Natural killer cell (primary cell): ENCODE results near the gene SNX7. TPM values are rescaled to one million over a fixed set of nuclear protein-coding genes. Genes with fewer than 3 reads are reported as not detected.

Source experiments
- ATAC-seq, 3 donors: fragments of 150-1000 bp in 2 of 3; fragments of 200-7000 bp in 1 of 3; cut with Tn5 transposase; 1 replicate in 1 of 3; 2 replicates in 2 of 3; pipeline ENCODE4 v1.10.0; 2021; ENCODE audit warnings: mild to moderate bottlenecking in 2 of 3, moderate library complexity in 2 of 3
- DNase-seq, 2 donors: peaks; one replicate each; pipeline versions ENCODE4 v3.0.0 to v3.0.0-alpha.2; 2013 to 2021; ENCODE audit warnings: mixed read lengths in 1 of 2
- H3K27ac ChIP-seq: one replicate; pipeline ENCODE4 v1.5.1; 2013; ENCODE audit warnings: mild to moderate bottlenecking, low read length
- H3K27me3 ChIP-seq: one replicate; pipeline ENCODE4 v1.6.1; 2013; ENCODE audit warnings: low read length; ENCODE audit not compliant: control insufficient read depth, insufficient read depth
- H3K36me3 ChIP-seq: one replicate; pipeline ENCODE4 v1.6.1; 2013; ENCODE audit warnings: low read length; ENCODE audit not compliant: control insufficient read depth, insufficient read depth
- H3K4me1 ChIP-seq: one replicate; pipeline ENCODE4 v1.6.1; 2013; ENCODE audit warnings: low read length; ENCODE audit not compliant: control insufficient read depth, insufficient read depth
- H3K4me3 ChIP-seq: one replicate; pipeline ENCODE4 v1.5.1; 2013; ENCODE audit warnings: low read length
- H3K9me3 ChIP-seq: one replicate; pipeline ENCODE4 v1.6.1; 2013; ENCODE audit warnings: low read length; ENCODE audit not compliant: control insufficient read depth, insufficient read depth
- H3K27ac Mint-ChIP-seq, 2 donors: one replicate each; pipeline ENCODE4 v1.8.0; 2022; ENCODE audit warnings: mild to moderate bottlenecking in 2 of 2, mixed read lengths in 2 of 2, moderate library complexity in 1 of 2
- H3K27me3 Mint-ChIP-seq, 2 donors: one replicate each; pipeline ENCODE4 v1.8.0; 2022; ENCODE audit warnings: low read depth in 2 of 2, mixed read lengths in 2 of 2
- H3K36me3 Mint-ChIP-seq: one replicate; pipeline ENCODE4 v1.8.0; 2022; ENCODE audit warnings: mixed read lengths
- H3K4me1 Mint-ChIP-seq, 2 donors: one replicate each; pipeline ENCODE4 v1.8.0; 2022; ENCODE audit warnings: mixed read lengths in 2 of 2
- H3K4me3 Mint-ChIP-seq: one replicate; pipeline ENCODE4 v1.8.0; 2022; ENCODE audit warnings: mild to moderate bottlenecking, moderate library complexity, mixed read lengths
- H3K9me3 Mint-ChIP-seq, 2 donors: one replicate each; pipeline ENCODE4 v1.8.0; 2022; ENCODE audit warnings: mixed read lengths in 2 of 2
- CTCF ChIP-seq: fragments of 200-600 bp; IDR thresholded peaks from one replicate; pipeline ENCODE4 v1.8.0; 2022; ENCODE audit warnings: antibody characterized with exemption
- WGBS: methylation state at CpG from one replicate; pipeline ENCODE4 v1.1.7; 2013; ENCODE audit warnings: missing lambda C conversion rate; ENCODE audit not compliant: insufficient coverage; 5-methylcytosine and 5-hydroxymethylcytosine counted together
- intact Hi-C: fragments of 100-400 bp; cut with micrococcal nuclease; formaldehyde crosslinking; loops from one replicate; pipeline ENCODE4 v1.14.2; 2022
- total RNA-seq, 4 donors: library from RNA; stranded (reverse); fragments of 120-200 nt in 1 of 4; gene quantifications; one replicate each; pipeline versions ENCODE4 v1.2.3 to v1.2.4, GENCODE V29; 2013 to 2022

Gene SNX7
- total RNA-seq, 3 donors from 2014 or later (not counting 1 experiment from before 2014, with no cell fraction given): 0.14 to 0.93 TPM; not detected in 1

- peaks cover 5 to 11% of the 10 kb centered on the region in 2 donors for H3K27me3 Mint-ChIP-seq
- WGBS: 72% methylated on average over 6 of the region's 6 CpGs
- TF ChIP-seq CTCF: no peak
- H3K4me1 ChIP-seq: no peaks in the 10 kb centered on the region
- no peaks in the 10 kb centered on the region for H3K36me3 Mint-ChIP-seq
- no peaks in the 10 kb centered on the region for H3K27me3 ChIP-seq
- no peak overlapping the region for H3K4me3 Mint-ChIP-seq
- peaks cover 0 to 2% of the 10 kb centered on the region in 2 donors for H3K9me3 Mint-ChIP-seq
- H3K4me1 Mint-ChIP-seq: peaks cover 0 to 5% of the 10 kb centered on the region in 2 donors
- intact Hi-C loops: loop anchor here (5.0 to 10.0 kb wide), 2 partner anchors 153 to 916 kb away; no protein-coding TSS in a partner anchor
- ATAC-seq (no peak), DNase-seq (no peak)
- no peak overlapping the region for H3K27ac ChIP-seq
- no peaks in the 10 kb centered on the region for H3K9me3 ChIP-seq
- H3K27ac Mint-ChIP-seq: no peak overlapping the region
- no peaks in the 10 kb centered on the region for H3K36me3 ChIP-seq
- no peak overlapping the region for H3K4me3 ChIP-seq
Measured at GRCh38 chr1:98791498-98791897, 130.0 kb downstream of the SNX7 start.

GRCh38 chr1:98792123-98792522 lies 130.6 kb downstream of the SNX7 start:
- ATAC-seq (no peak), DNase-seq (no peak)
- no peaks in the 10 kb centered on the region for H3K36me3 Mint-ChIP-seq
- peaks cover 0 to 5% of the 10 kb centered on the region in 2 donors for H3K4me1 Mint-ChIP-seq
- no peak overlapping the region for H3K27ac ChIP-seq
- no peaks in the 10 kb centered on the region for H3K4me1 ChIP-seq
- peaks cover 5% of the 10 kb centered on the region in 2 donors for H3K27me3 Mint-ChIP-seq
- WGBS: 63% methylated on average over 1 of the region's 1 CpG
- no peaks in the 10 kb centered on the region for H3K36me3 ChIP-seq
- no peaks in the 10 kb centered on the region for H3K9me3 ChIP-seq
- no peak overlapping the region for H3K4me3 Mint-ChIP-seq
- no peak for TF ChIP-seq CTCF
- intact Hi-C loops: loop anchor here (5.0 to 10.0 kb wide), 2 partner anchors 153 to 915 kb away; no protein-coding TSS in a partner anchor
- no peak overlapping the region for H3K27ac Mint-ChIP-seq
- no peak overlapping the region for H3K4me3 ChIP-seq
- no peaks in the 10 kb centered on the region for H3K27me3 ChIP-seq
- H3K9me3 Mint-ChIP-seq: no peaks in the 10 kb centered on the region

- H3K4me3 Mint-ChIP-seq: no peak overlapping the region
- intact Hi-C loops: loop anchor here (5.0 to 10.0 kb wide), 2 partner anchors 152 to 914 kb away; no protein-coding TSS in a partner anchor
- H3K4me1 Mint-ChIP-seq: peaks cover 0 to 5% of the 10 kb centered on the region in 2 donors
- H3K27me3 ChIP-seq: no peaks in the 10 kb centered on the region
- H3K9me3 ChIP-seq: no peaks in the 10 kb centered on the region
- 58% methylated on average over 3 of the region's 3 CpGs for WGBS
- no peaks in the 10 kb centered on the region for H3K4me1 ChIP-seq
- H3K27ac Mint-ChIP-seq: no peak overlapping the region
- no peak overlapping the region for H3K4me3 ChIP-seq
- H3K27ac ChIP-seq: no peak overlapping the region
- H3K9me3 Mint-ChIP-seq: no peaks in the 10 kb centered on the region
- ATAC-seq (no peak), DNase-seq (no peak)
- H3K27me3 Mint-ChIP-seq: peaks cover 0 to 5% of the 10 kb centered on the region in 2 donors
- H3K36me3 ChIP-seq: no peaks in the 10 kb centered on the region
- no peak for TF ChIP-seq CTCF
- H3K36me3 Mint-ChIP-seq: no peaks in the 10 kb centered on the region
Measured at GRCh38 chr1:98793136-98793535, 131.6 kb downstream of the SNX7 start.
